Measurements from ENCODE around the gene DAZL. TPM values are rescaled to one million over a fixed set of nuclear protein-coding genes. Genes with fewer than 3 reads are reported as not detected.
"Not testable (repeated sequence)": the region's sequence is repeated elsewhere in the genome, so short reads cannot be mapped to it uniquely, and the experiment has no call there.

DAZL gene
- total RNA-seq, 1 experiment from 2014 or later = not detected

DNA sequence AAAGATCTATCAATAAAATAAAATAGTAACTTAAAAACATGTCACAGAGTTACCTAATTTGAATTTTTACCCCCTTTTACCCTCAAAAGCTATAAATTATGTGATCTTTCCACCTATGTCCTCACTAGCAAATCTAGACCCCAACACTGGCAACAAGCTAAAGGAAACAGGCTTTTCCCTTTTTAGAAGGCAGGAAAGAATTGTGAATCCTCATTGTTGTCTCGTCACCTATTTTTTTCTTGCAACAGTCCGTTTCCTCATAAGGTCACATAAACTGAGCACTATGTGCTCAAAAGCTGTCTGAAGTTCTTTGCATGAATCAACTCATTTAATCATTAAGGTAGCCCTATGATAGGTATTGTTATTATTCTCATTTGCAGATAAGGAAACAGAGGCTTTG lies 34.6 kb upstream of the DAZL start:
- Mint-ChIP-seq H3K9me3 (ENCODE audit: unreplicated experiment) (no peaks in the 10 kb centered on the region), H3K4me1 (ENCODE audit: insufficient read depth, unreplicated experiment) (no peaks in the 10 kb centered on the region), H3K4me3 (ENCODE audit: unreplicated experiment) (no peak overlapping the region), H3K27ac (ENCODE audit: low read depth, unreplicated experiment) (no peak overlapping the region), H3K36me3 (ENCODE audit: insufficient read depth, unreplicated experiment) (no peaks in the 10 kb centered on the region), H3K27me3 (ENCODE audit: insufficient read depth, unreplicated experiment) (peaks cover 29% of the 10 kb centered on the region)
- ChIA-PET CTCF (no interaction called here), POLR2A (no interaction called here)
- no TSS peak for BruUV-seq (replicated peaks)
- intact Hi-C loops (cut with micrococcal nuclease) = no loop called here
- TF ChIP-seq, protein P1, sequence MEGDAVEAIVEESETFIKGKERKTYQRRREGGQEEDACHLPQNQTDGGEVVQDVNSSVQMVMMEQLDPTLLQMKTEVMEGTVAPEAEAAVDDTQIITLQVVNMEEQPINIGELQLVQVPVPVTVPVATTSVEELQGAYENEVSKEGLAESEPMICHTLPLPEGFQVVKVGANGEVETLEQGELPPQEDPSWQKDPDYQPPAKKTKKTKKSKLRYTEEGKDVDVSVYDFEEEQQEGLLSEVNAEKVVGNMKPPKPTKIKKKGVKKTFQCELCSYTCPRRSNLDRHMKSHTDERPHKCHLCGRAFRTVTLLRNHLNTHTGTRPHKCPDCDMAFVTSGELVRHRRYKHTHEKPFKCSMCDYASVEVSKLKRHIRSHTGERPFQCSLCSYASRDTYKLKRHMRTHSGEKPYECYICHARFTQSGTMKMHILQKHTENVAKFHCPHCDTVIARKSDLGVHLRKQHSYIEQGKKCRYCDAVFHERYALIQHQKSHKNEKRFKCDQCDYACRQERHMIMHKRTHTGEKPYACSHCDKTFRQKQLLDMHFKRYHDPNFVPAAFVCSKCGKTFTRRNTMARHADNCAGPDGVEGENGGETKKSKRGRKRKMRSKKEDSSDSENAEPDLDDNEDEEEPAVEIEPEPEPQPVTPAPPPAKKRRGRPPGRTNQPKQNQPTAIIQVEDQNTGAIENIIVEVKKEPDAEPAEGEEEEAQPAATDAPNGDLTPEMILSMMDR (IDR thresholded peaks at IDR 0.05; ENCODE audit: unreplicated experiment) = no peak
- DNase-seq (ENCODE audit: unreplicated experiment) = no peak

DNA sequence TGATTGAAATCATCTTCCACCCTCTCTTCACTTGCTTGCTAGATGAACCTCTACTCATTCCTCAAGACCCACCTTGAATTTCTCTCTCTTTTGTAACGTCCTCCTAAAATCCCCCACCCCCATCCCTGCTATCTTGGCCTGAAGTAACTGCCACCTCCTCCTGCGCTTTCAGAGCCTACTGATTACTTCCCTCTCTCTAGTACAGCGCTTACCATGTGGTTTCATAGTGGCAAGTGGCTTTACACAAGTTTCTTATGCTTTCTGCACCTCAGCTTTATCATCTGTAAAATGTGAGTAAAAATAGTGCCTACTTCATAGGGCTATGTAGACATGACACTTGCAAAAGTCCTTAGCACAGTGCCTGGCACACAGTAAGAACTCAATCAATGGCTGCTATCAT lies 28.7 kb upstream of the DAZL start:
- no TSS peak for BruUV-seq (replicated peaks)
- no peak for DNase-seq (ENCODE audit: unreplicated experiment)
- peaks cover 35% of the 10 kb centered on the region for H3K27me3 Mint-ChIP-seq (ENCODE audit: insufficient read depth, unreplicated experiment)
- TF ChIP-seq, protein P1 (IDR thresholded peaks at IDR 0.05; ENCODE audit: unreplicated experiment) = no peak
- no peak overlapping the region for H3K4me3 Mint-ChIP-seq (ENCODE audit: unreplicated experiment)
- H3K4me1 Mint-ChIP-seq (ENCODE audit: insufficient read depth, unreplicated experiment) = no peaks in the 10 kb centered on the region
- POLR2A ChIA-PET = no interaction called here
- H3K36me3 Mint-ChIP-seq (ENCODE audit: insufficient read depth, unreplicated experiment) = no peaks in the 10 kb centered on the region
- H3K9me3 Mint-ChIP-seq (ENCODE audit: unreplicated experiment) = peaks cover 8% of the 10 kb centered on the region
- CTCF ChIA-PET = interaction anchor here (0.5 kb wide), 1 partner anchor 17 kb away, joined by 3 read pairs; no protein-coding TSS in a partner anchor
- H3K27ac Mint-ChIP-seq (ENCODE audit: low read depth, unreplicated experiment) = no peak overlapping the region
- intact Hi-C loops (cut with micrococcal nuclease) = no loop called here

DNA sequence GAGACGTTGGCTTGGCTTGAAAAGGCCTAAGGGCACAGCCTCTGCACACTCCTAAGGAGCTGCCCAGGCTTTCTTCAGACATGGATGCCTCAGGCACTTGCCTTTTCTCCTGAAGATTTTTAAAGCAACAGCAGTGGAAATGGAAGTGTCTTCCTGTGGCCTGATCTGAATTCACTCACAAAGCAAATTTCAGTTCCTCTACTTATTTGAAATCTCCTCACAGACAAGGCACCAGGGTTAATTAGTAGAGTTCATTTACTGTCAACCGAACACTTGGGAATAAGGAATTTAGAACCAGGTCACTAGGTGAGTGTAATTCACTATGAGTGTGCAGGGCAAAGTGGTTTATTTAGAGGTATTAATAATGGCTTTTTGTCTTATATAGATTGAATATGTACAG lies 27.2 kb upstream of the DAZL start:
- TF ChIP-seq, protein P1 (IDR thresholded peaks at IDR 0.05; ENCODE audit: unreplicated experiment) = no peak
- peaks cover 35% of the 10 kb centered on the region for H3K27me3 Mint-ChIP-seq (ENCODE audit: insufficient read depth, unreplicated experiment)
- no peaks in the 10 kb centered on the region for H3K36me3 Mint-ChIP-seq (ENCODE audit: insufficient read depth, unreplicated experiment)
- no peaks in the 10 kb centered on the region for H3K4me1 Mint-ChIP-seq (ENCODE audit: insufficient read depth, unreplicated experiment)
- no peak overlapping the region for H3K27ac Mint-ChIP-seq (ENCODE audit: low read depth, unreplicated experiment)
- no TSS peak for BruUV-seq (replicated peaks)
- peaks cover 8% of the 10 kb centered on the region for H3K9me3 Mint-ChIP-seq (ENCODE audit: unreplicated experiment)
- DNase-seq (ENCODE audit: unreplicated experiment) = no peak
- intact Hi-C loops (cut with micrococcal nuclease) = no loop called here
- ChIA-PET POLR2A (no interaction called here), CTCF (interaction anchor here (0.6 kb wide), 1 partner anchor 14 kb away, joined by 3 read pairs; no protein-coding TSS in a partner anchor)
- H3K4me3 Mint-ChIP-seq (ENCODE audit: unreplicated experiment) = no peak overlapping the region

DNA sequence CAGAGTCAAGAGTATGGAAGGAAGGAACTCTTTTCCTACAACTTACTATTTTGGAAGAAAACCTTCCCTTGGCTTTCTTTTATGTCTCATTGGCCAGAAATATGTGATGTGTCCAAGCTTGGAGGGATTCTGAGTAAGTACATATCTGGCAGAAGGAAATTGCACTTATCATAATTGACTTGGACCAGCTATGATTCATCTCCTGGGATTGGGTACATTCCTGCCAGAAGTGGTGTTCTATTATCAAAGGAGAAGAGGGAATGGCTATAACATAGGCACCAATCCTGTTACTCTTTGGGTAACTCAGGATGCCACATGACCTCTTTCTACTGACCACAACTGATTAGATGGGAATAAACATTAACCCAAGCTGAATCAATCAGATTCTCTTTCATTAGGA lies 13.5 kb upstream of the DAZL start:
- no peaks in the 10 kb centered on the region for H3K36me3 Mint-ChIP-seq (ENCODE audit: insufficient read depth, unreplicated experiment)
- BruUV-seq (replicated peaks) = no TSS peak
- H3K27me3 Mint-ChIP-seq (ENCODE audit: insufficient read depth, unreplicated experiment) = no peaks in the 10 kb centered on the region
- H3K4me3 Mint-ChIP-seq (ENCODE audit: unreplicated experiment) = no peak overlapping the region
- H3K4me1 Mint-ChIP-seq (ENCODE audit: insufficient read depth, unreplicated experiment) = no peaks in the 10 kb centered on the region
- ChIA-PET CTCF (interaction anchor here (1.2 kb wide), 1 partner anchor 17 kb away, joined by 3 read pairs; no protein-coding TSS in a partner anchor), POLR2A (interaction anchor here (1.2 kb wide), 1 partner anchor 9 kb away, joined by 5 read pairs; no protein-coding TSS in a partner anchor)
- TF ChIP-seq, protein P1 (IDR thresholded peaks at IDR 0.05; ENCODE audit: unreplicated experiment) = no peak
- DNase-seq (ENCODE audit: unreplicated experiment) = peak; percentile 8
- intact Hi-C loops (cut with micrococcal nuclease) = no loop called here
- no peak overlapping the region for H3K27ac Mint-ChIP-seq (ENCODE audit: low read depth, unreplicated experiment)
- H3K9me3 Mint-ChIP-seq (ENCODE audit: unreplicated experiment) = peaks cover 7% of the 10 kb centered on the region

DNA sequence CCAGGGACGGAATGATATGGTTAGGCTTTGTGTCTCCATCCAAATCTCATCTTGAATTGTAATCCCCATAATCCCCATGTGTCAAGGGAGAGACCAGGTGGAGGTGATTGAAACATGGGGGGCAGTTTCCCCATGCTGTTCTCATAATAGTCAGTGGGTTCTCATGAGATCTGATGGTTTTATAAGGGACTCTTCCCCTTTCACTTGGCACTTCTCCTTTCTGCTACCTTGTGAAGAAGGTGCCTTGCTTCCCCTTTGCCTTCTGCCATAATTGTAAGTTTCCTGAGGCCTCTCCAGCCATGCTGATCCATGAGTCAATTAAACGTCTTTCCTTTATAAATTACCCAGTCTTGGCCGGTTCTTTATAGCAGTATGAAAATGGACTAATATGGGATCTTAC lies 11.9 kb upstream of the DAZL start:
- intact Hi-C loops (cut with micrococcal nuclease) = not testable (repeated sequence)

More for the DNA sequence above, 11.9 kb upstream of the DAZL start:
- CTCF ChIA-PET; DNase-seq (ENCODE audit: unreplicated experiment); H3K36me3 Mint-ChIP-seq (ENCODE audit: insufficient read depth, unreplicated experiment); POLR2A ChIA-PET; H3K27me3 Mint-ChIP-seq (ENCODE audit: insufficient read depth, unreplicated experiment); H3K4me1 Mint-ChIP-seq (ENCODE audit: insufficient read depth, unreplicated experiment); H3K4me3 Mint-ChIP-seq (ENCODE audit: unreplicated experiment); BruUV-seq (replicated peaks); H3K9me3 Mint-ChIP-seq (ENCODE audit: unreplicated experiment); H3K27ac Mint-ChIP-seq (ENCODE audit: low read depth, unreplicated experiment): not testable (repeated sequence)
